GM11168 (cell line): ENCODE measurements around the gene SLX9.
"Not testable (repeated sequence)": the region's sequence is repeated elsewhere in the genome, so short reads cannot be mapped to it uniquely, and the experiment has no call there.

Experiments used
- in situ Hi-C: fragments of 300-500 bp; cut with MboI; formaldehyde crosslinking; loops from one replicate; pipeline ENCODE4 v1.12.0; 2022; ENCODE audit warnings: low sequenced_read_pairs; ENCODE audit not compliant: unreplicated experiment

The SLX9 gene

DNA sequence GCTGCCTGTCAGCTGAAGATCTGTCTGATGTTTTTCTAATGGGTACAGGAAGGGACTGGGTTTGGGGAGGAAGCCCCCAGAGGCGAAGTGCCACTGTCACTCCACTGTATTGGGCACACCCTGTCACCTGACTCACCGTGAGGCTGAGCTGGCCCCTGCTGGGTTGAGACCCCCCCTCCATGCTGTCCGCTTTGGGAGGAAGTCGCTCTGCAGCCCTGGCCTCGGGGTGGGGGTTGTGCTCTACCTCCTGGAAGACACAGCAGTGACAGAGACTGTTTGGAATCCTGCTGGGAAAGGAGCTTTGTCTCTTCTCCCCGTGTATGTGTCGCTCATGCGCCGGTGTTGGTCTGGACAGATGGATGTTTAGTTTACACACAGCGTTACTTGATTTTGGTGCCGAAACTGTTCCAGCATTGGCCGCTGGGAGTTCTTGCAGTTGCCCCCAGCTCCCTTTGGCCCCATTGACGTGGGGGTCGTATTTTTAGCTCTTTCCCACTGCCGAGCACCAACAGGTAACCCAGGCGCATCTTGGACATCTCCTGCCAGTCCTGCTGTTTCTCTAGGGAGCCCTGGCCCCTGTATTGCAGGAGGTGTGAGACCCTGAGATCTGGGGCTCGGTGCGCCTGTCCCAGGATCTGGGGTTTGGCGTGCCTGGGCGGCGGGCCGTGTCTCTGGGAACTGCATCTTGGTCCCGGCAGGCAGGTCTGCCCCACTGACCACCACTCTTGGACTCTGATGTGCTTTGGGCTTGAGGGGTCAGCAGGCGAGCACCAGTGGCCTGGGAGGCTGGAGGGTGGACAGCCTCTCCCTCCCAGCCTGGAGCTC, 30.3 kb downstream of the SLX9 start:
- in situ Hi-C loops, result no loop called here

DNA sequence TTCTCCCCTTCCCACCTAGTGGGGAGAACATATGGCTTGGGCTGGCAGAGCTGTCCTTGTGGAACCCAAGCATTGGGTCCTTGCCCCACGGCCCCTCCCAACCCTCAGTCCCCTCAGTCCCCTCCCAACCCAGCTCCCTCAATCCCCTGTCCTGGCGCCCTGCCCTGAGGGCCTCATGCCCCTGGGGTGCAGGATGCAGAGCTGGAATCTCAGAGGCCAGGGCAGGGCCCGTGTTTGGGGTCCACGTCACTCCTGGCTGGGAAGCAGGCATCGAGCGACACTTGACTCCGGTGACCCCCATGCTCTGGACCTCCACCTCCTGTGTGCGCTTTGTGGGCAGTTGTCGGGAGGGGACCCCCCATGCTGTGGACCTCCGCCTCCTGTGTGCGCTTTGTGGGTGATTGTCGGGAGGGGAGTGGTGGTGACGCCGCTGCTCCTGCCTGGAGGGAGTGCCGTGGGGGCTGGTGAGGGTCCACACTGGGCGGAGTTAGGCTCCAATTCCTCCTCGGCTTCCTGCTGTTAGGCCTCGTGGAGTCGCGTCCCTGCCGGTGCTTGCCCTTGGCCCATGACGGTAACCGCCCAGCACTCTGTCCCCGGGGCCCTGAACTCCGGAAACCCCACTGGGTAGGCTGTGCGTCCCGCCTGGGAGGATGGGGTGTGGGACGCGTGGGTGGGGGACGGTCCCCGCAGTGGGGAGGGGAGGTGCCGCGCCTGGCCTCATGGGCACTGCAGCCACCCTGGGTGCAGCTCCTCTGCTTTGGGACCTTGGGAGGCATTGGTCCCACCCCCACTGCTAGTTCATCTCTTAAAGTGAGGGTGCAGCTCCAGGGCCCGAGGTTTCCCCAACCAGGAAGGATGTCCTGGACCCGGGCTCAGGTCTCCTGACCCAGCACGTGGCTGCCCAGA, 31.2 kb downstream of the SLX9 start:
- in situ Hi-C loops, result no loop called here

DNA sequence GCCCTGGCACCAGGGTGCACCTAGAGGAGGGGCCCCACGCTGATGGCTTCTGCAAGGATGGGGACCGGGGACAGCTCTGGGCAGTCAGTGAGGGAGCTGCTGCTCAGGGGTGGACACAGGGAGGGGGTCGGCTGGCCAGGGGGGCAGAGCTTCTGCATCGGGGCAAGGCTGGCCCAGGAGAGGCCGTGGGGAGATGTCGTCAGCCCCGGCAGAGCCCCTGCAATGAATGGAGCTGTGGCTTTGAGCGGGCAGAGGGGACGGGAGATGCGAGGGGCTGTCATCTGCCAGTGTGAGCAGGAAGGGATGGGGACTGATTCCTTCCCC, 31.8 kb downstream of the SLX9 start:
- in situ Hi-C loops, result no loop called here

DNA sequence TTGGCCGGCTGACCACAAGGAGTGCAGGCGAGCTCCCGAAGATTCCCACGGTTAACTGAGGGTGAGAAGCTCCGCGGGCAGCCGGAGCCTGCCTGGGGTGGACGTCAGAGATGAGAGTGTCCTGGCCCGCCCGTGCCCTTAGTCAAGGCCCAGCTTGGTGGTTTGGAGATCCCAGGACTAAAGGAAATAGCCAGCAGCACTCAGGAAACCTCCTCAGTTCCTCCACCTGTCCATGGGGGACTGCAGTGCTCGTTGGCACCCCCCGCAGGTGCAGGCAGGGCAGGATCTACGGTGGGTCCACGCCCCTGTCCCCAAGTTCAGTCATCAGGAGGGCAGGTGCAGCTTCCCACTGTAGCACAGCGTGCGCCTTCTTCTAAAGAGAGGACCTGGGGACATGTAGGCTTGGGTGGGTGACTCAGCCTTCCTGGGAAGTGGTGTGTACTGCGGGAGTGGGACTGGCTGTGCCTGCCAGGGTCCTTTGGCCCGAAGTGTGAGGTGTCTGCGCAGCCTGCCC, 32.5 kb downstream of the SLX9 start:
- in situ Hi-C loops, result no loop called here

DNA sequence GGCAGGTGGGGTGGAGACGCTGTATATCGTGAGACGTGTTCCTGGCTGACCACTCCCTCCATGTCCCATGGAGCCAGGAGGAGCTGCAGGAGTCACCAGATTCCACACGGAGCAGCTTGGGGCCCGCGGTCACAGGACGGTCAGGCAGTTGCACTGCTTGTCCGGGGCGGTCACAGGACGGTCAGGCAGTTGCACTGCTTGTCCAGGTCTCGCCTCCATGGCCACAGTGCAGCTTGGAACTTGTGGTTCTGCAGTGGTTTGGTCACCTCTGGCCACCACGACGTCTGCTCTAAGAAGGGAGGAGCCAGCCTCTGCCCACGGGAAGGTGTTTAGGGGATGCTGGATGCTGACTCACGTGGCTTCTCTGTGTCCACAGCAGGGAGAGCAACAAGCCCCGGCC, 33.0 kb downstream of the SLX9 start:
- in situ Hi-C loops, result no loop called here

DNA sequence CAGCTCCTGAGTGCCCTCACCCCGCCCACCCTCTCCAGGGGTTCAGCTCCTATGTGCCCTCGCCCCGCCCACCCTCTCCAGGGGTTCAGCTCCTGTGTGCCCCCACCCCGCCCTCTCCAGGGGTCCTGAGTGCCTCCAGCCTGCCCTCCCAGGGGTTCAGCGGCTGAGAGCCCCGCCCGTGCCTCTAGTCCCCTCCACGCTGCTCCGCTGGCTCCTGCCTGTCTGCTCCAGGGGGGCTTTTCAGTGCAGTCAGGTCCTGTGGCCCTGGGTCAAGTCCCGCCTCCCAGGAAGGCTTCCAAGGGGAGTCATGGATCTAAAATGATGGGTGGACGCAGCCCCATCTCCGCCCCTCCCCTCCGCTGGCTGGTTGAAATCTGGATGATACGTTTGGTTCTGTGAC, 33.8 kb downstream of the SLX9 start:
- in situ Hi-C loops, result no loop called here

DNA sequence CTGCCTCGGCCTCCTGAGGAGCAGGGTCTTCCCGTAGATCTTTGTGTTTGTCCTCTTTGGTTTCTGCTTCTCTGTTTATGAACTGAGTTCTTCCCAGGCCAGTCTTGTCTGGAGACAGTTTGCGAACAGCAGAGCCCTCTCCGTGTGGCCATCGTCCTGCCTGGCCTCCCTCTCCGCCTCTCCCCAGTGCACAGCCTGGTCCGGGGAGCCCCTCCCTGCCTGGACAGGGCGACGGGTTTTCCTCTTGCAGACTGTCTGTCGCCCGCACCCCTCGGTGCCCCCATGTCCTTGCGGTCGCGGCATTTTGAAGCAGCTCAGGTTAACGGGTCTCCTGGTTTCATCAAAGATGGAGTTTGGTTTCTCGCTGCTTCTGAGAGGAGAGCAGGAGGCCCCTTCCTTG, 34.8 kb downstream of the SLX9 start:
- in situ Hi-C loops, result no loop called here

DNA sequence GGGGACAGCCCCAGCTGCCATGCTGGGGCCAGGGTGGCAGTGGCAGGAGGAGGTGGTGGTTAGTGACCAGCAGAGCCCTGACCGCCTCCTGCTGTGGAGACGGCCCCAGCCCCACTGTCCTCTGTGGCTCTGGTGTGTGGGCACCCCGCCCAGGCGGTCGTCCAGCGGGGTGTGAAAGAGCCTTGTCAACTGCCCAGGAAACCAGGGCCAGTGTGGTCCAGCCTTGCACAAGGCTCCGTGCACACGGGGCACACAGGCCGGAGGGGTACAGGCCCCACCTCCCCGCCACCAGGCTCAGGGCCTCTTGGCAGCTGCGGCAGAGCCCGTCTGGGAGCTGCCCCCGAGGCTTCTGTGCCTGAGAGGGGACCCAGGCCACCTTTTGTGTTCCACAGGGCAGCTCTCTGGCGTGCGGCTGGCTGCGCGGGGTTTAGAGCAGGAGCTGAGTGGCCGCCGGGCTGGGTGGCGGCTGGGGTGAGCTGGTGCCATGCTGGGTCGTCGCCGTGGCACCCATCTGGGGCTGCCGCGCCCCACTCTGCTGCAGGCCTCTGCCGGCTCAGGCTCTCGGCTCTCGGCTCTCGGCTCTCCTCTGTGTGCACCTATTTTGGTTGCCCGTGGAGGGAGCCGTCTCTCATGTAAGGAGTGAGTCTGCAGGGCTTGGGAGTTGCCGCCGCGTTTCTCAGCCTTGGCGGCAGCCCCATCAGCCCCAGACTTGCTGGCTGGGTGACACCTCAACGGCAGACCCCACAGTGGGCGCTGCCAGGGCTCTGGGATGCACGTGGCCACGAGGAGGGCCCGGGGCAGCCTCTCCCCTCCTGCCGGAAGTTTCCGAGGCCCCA, 36.1 kb downstream of the SLX9 start:
- in situ Hi-C loops, result no loop called here

DNA sequence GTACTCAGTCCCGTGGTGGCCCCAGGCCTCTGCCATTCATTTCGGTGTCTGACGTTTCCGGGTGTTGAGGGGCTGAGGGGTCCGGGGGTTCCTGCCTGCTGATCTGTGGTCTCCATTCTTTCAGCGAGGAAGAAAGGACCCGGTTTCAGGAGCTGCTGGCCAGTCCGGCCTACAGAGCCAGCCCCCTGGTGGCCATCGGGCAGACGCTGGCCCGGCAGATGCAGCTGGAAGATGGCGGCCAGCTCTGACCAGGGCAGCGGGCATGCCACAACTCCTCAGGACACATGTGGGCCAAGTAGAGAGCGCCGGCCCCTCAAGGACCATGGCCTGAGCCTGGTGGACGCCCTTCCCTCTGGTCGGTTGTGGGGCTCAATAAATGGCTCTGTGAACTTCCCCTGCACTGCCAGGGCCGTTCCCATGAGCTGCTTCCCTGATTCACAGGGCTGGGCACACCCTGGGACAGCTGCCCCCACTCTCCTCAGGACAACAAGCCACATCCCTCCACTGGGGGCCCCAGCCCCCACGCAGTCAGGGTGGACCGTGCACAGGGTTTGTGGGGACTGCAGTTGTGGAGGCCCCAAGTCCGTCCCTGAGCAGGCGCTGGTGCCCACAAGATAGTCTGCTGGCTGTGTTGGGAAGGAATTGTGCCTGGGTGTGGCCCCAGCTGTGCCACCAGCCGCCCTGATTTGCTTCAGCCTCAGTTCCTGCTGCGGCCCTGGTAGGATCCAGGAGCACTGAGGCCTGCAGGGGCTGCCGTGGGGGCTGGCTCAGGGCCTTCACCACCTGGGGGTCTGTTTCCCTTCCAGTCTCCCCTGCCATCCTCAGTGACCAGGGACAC, 36.9 kb downstream of the SLX9 start:
- in situ Hi-C loops, result not testable (repeated sequence)

DNA sequence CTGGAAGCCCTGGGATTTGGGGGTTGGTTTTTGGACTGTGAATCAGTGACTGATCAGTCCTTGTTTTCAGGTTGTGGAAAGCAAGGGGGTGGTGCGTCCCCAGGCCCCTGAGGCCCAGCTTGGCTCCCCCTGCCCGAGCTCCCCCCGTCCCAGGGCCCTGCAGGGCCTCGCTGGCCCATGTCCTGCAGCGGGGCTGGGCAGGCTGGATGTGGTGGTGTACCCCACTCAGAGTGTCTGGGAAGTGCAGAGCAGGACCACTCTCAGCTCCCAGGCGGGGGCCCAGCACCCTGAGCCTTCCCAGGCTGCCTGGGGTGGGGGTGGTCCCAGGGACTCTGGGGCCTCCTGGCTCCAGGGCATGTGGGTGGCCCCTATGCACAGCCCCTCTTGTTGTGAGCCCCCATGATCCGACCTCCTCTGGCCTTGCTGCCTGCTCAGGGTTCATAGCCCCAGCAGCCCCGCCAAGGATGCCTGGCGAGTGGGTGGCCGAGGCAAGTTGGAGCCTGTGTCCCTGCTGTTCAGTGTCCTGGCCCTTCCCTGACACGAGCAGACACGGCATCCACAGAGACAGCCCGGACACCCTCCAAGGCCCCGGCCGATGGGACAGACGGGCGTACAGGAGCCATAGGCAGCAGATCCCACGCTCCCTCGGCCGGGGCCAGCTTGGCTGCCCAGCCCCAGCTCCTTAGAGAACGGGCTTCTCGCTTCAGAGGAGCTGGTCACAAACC, 37.9 kb downstream of the SLX9 start:
- in situ Hi-C loops, result no loop called here

DNA sequence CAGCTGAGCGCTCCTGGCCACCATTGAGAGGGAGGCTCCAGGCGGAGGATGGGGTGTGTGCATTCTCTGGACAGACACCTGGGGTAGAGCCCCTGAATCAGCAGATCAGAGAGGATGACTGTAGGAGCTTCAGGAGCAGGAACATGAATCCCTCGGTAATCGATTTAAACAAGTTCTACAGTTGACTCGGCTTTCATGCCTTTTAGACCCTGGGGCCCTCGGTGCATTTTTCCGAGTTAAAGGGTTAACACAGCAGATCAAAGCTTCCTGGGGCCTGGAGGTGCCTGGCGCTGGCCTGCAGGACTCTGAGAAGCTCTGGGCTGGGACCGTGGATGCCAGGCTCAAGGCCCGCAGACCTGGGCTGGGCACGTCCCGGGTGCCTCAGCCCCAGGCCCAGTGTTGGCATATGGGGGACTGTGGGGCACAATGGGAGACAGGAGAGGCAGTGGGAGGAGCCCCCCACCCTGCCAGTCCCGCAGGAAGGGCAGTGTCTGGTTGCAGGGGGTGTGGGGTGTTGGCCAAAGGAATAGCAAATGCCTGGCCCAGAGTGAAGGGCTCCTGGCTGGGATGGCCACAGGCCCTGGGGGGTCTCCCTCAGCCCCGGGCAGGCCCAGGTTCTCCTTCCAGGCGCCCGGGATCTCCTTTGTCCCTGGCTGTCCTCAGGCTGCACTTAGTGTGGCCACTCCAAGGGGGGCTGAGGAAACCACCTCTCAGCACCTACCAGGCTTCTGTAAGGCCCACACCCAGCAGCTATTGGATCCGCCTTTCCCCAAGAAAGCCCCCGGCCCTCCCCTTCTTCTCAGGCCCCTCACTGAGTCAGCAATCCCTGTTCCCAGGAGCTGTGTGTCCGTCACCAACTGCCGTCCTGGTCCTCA, 40.1 kb downstream of the SLX9 start:
- in situ Hi-C loops, result no loop called here

DNA sequence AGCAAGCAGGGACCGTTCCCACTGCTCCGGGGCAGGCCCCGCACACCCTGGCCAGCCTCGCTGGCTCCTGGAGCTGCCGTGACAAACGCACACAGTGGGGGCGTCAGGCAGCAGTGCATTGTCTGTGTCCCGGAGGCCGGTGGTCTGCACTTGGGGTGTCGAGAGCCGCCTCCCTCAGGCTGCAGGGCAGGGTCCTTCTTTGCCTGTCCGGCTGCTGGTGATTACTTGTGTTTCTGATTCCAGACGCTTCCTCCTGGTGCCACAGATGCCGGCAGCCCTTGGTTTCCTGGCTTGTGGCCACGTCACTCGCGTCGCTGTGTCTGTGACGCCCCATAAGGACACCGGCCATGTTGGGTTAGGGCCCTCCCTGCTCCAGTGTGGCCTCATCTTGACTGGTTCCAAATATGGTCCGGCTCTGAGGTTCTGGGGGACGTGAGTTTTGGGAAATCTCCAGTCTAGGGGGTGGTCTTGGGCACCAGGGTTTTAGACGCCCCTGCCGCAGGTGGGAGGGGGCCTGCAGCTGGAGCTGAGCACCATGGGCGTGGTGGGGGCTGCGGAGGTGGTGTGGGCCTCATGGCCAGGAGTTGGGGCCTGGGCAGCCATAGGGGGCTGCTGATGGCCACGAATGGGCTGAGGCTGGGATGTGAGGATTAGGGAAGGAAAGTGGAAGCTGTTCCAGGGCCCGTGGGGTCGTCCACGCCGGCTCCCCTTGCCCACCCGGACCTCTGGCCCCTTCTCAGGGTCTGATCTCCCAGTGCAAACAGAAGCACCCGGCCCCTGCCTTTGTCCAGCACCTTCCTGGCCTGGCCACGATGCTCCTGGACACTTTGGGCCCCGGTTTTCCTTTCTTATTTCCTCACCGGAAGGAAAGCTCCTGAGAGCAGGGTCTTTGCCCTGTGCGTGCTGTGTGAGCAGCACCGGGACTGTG, 41.0 kb downstream of the SLX9 start:
- in situ Hi-C loops, result no loop called here

DNA sequence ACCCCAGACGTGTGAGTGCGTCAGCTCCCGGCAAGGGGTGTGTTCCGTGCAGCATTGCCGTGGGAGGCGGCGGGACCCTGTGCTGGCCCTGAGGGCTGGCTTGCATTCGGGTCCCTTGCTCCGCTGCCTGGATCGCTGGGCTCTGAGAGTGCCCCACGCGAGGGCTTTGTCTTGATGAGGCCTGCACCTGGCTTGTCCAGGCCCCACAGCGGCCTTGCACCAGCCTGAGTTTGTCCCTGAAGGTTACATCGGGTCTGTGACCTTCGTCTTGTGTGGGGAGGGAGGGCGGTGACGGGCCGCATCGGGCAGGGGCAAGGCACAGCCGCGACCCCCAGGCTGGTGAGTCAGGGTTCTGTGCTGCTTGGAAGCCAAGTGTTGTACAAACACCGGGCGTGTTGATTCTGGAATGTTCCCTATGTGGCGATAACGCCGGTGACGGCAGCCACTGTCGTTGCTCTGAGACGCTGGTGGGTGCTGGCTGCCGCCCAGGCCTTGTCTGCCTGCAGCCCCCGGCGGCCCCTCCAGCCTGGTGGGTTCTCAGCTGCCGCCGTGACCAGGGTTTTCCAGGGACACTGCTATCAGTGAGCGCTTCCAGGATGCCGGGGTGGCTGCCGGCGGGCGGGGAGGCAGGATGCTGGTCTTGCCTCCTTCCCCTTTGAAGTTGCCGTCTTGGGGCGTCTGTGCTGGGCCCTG, 42.9 kb downstream of the SLX9 start:
- in situ Hi-C loops, result no loop called here

DNA sequence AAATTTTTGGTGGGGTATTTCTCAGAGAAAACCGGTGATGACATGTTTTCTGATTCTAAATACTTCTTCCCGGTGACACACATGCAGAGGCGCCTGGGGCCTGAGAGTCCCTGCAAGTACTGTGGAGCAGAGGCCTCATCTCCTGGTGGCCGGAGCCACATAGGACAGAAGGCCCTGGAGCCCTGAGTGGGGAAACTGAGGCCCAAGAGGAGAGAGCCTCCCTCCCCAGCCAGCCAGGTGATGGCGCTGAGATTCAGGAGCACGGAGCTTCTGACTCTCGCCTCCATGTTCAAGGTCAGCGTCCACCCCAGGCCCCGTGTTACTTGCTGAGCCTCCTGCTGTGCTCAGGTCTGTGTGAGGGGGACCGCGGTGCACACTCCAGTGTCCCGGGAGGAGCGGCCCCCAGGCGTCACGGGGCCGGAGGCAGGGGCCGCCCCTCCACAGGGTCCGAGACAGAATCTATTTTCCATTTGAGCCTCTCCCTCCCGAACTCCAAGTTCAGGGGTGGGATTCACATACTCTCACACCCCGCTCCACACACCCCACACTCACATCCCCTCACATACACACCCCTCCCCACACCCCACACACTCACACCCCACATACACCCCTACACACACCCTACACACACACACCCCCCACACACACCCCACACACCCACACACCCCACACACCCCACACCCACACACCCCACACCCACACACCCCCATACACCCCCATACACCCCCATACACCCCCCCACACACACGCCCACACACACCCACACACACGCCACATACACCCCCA, 43.8 kb downstream of the SLX9 start:
- in situ Hi-C loops, result no loop called here

DNA sequence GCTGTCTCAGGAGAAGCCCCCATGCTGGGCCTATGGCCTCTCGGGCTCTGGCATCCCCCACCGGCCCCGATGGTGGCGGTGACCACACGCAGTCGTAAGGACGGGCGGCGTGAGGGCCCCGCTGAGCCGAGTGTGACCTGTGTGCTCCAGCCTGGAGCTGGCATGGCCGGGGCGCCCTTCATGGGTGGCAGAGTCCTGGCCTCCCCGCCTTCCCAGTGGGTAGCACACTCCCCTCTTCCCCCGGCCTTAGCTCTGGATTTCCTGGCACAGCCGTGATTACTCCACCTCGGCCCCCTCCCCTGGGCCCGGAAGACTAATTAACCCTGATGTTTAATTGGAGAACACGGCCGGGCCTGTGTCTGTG, 44.6 kb downstream of the SLX9 start:
- in situ Hi-C loops, result no loop called here
